Smooth muscle cell of the umbilical artery (primary cell): Measurements from ENCODE around the gene EFCAB6. TPM values are rescaled to one million over a fixed set of nuclear protein-coding genes. Genes with fewer than 3 reads are reported as not detected.

Experiments
- total RNA-seq: library from RNA; depleted of rRNA; stranded (reverse); fragments of >200 nt; gene quantifications from 2 replicates; pipeline ENCODE4 v1.2.3, GENCODE V29; 2014

EFCAB6 gene
- 1.5 and 3.3 TPM in 2 replicates for total RNA-seq

GRCh38 chr22:43812149-43812842 is at the start of gene EFCAB6:
Gene EFCAB6, minus strand, starts transcription at chr22:43812305. Its CDS starts 29,987 bp downstream, at chr22:43782318.

Other genes with a start within 250 kb of the EFCAB6 start
- gene SULT4A1, start 50.2 kb upstream of the EFCAB6 start, total RNA-seq: 0.30 and 1.1 TPM in 2 replicates
- gene PNPLA5, start 79.7 kb upstream of the EFCAB6 start, total RNA-seq: not detected in 2 replicates
- 5.3 and 7.5 TPM in 2 replicates for gene PNPLA3, start 111.5 kb upstream of the EFCAB6 start, total RNA-seq
- gene SAMM50, start 143.1 kb upstream of the EFCAB6 start, total RNA-seq: 44.2 and 50.0 TPM in 2 replicates
- 23.2 and 54.1 TPM in 2 replicates for gene PARVB, start 212.0 kb upstream of the EFCAB6 start, total RNA-seq